GM19240 (cell line): ENCODE results near the gene ESRRG.
"Not testable (repeated sequence)": the region's sequence is repeated elsewhere in the genome, so short reads cannot be mapped to it uniquely, and the experiment has no call there.

Source experiments
- DNase-seq: peaks from one replicate; pipeline ENCODE4 v3.0.0; 2011; ENCODE audit warnings: low spot score; ENCODE audit not compliant: insufficient read length

Gene ESRRG

GRCh38 chr1:216576234-216576937, 146.8 kb downstream of the ESRRG start:
- DNase-seq = no peak

DNA sequence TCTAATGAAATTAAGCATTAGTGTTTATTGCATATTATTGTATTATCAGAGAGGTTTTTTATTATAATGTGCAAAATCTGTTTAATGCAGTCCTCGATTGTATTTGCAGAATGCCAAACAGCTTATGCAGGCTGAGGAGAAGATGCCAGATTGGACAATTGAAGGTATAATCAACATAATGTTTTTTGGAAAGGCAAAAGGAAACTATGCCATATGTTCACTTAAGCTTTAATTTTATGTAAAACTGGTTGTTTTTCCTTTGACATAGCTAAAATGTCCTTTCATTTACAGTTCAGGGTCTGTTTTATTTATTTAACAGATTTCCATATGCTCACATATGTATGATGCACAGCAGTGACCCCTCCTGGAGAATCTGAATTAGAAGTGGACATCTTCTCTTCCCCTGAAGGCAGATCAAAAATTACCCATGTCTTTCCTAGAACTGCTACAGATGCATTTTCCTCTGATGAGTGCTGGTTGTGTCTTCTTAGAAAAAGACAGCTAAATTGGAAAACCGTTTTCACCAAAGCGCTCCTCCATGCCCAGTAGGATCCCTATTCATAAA, 156.5 kb downstream of the ESRRG start:
- no peak for DNase-seq

- no peak for DNase-seq
Observed at GRCh38 chr1:216563087-216563486, 160.1 kb downstream of the ESRRG start.

- DNase-seq = no peak
Observed at GRCh38 chr1:216562383-216562782, 160.8 kb downstream of the ESRRG start.

DNA sequence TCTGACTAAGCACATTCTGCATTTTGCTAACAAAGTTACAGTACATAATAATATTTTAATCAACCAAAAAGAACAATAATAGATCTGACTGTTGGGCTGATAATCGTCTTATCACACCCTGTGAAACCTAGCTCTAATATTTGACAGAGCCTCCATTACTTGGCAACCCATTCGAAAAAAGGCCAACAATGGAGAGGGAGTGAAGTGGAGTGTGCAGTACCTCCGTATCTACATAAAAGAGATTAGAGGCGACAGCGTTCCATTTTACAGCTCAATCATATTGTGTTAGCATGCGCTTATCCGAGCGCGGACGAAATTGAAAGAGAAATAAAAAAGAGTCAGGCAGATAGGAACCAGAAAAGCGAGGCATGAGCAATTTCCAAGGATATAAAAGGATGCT, 162.7 kb downstream of the ESRRG start:
- no peak for DNase-seq

GRCh38 chr1:216559359-216559758, 163.9 kb downstream of the ESRRG start:
- DNase-seq = no peak

- DNase-seq = no peak
Observed at GRCh38 chr1:216555653-216556052, 167.6 kb downstream of the ESRRG start.

- no peak for DNase-seq
Observed at GRCh38 chr1:216554934-216555333, 168.3 kb downstream of the ESRRG start.

- DNase-seq = no peak
Observed at GRCh38 chr1:216553766-216554165, 169.5 kb downstream of the ESRRG start.

DNA sequence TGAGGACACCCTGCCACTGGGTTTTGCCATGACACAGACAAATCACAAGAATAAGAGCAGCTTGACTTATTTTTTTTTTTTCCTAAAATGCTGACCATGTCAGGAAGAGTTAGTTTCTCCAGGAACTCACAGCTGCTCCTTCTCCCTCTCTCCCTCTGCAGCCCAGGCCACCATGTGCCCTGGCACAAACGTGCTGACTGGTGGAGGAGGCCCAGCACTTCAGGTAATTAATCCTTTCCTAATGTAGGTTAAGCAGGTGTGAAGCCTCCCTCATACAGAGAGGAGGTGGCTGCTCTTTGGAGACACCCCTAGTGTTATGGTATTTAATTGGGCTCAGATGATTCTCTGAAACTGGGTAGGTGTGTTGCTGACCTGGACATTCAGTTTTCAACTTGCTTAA, 170.2 kb downstream of the ESRRG start:
- no peak for DNase-seq

- no peak for DNase-seq
Observed at GRCh38 chr1:216549796-216550195, 173.4 kb downstream of the ESRRG start.

GRCh38 chr1:216542741-216543140, 180.5 kb downstream of the ESRRG start:
- DNase-seq = no peak

DNA sequence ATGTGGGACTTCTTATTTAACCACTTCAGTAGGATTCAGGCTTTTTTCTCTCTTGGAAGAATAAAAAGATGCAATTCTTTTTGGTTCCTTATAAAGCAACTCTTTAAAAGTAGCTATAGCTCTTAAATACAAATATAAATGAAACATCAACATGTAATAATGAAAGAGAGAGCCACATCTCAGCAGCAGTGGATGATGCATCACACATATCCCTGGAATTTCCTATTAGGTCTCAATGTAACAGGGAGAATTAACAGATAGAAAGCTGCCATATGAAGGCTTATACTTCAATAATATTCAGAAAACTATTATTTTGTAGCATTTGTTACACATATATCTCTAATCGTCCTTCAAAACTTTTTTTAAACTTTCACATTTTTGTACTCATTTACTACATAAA, 181.0 kb downstream of the ESRRG start:
- no peak for DNase-seq

DNA sequence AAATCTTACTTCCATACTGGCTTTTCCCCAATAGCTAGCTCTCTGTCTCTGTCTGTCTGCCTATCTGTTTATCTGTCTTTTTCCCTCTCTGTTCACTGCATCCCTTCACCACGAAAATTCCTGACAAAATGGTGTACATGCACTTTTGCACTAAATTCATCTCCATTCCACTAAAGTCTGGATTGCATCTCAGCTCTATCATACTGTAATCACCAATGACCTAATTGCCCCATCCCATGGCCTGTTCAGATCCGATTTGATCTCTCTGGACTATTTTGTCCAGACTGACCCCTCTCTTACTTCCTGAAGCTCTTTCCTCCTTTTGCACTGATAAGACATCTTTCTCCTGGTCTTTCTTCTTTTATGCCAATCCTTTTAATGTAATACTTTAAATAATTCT, 187.5 kb downstream of the ESRRG start:
- DNase-seq = no peak

GRCh38 chr1:216535059-216535458, 188.2 kb downstream of the ESRRG start:
- no peak for DNase-seq

- no peak for DNase-seq
Observed at GRCh38 chr1:216533776-216534175, 189.5 kb downstream of the ESRRG start.

DNA sequence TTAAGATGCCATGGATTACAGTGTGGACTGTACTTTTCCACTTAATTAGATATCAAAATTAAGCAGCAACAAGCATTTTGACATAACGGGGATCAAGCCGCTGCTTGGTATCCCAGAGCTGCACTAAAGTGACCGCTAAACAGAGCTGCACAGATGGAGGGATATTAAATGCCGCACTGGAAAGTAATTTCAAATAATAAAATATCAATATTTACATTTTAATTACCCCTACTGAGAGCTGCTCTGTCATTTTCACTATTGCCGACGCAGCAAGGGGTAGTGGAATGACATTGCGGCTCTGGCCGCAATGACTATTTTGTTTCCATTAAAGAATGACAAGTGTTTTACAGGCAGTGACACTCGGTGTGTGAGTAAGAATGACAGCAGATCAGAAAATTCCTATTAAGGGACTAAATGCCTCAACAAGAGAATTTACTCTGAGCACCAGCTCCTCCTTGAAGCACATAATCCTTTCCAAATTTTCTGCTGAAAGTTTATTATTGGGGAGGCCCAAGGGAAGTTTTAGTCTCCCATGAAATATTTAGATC, 190.9 kb downstream of the ESRRG start:
- DNase-seq = no peak

- DNase-seq = no peak
Observed at GRCh38 chr1:216531263-216532239, 191.7 kb downstream of the ESRRG start.

DNA sequence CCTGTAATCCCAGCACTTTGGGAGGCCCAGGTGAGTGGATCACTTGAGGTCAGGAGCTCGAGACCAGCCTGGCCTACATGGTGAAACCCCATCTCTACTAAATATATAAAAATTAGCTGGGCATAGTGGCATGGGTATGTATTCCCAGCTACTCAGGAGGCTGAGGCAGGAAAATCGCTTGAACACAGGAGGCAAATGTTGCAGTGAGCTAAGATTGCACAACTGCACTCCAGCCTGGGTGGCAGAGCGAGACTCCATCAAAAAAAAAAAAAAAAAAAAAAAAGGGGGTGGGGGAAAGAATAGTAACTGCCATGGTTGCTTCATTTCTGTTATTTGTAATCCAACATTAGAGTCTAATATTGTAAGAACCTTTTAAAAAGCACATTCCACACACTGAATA, 193.4 kb downstream of the ESRRG start:
- not testable (repeated sequence) for DNase-seq

DNA sequence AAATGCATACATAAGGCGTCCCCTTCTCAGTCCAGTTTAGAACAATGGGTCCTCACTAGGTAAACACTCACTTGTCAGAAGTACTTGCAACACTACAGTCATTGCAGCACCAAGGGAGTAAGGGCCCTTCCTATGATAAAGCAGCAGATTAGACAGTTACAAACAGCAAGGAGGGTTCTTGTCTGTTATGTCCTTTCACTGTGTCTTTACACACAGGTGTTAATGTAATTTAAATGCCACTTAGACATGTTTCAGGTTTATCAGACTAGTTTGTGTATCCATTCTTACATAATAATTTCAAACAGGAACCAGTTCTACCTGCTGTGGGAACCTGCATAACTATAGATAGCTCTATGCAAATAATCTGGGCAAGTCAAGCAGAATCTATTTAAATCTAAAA, 194.4 kb downstream of the ESRRG start:
- DNase-seq = no peak

GRCh38 chr1:216523449-216524190, 199.6 kb downstream of the ESRRG start:
- DNase-seq = no peak
